Subcutaneous abdominal adipose tissue (tissue), 5 donors: ENCODE data around the gene MSLN.
A peak's percentile ranks its signal among the peaks of the same experiment; 100 is the strongest.
"Not testable (repeated sequence)": the region's sequence is repeated elsewhere in the genome, so short reads cannot be mapped to it uniquely, and the experiment has no call there.

Source experiments
- H3K27ac ChIP-seq: one replicate; pipeline ENCODE4 v1.7.0; 2013; ENCODE audit warnings: low read depth, mild to moderate bottlenecking, inconsistent platforms, low read length, moderate library complexity
- H3K27me3 ChIP-seq, 5 donors: one replicate each; pipeline ENCODE4 v1.7.0; 2013; ENCODE audit warnings: low read length in 5 of 5, inconsistent platforms in 1 of 5; ENCODE audit not compliant: control insufficient read depth in 5 of 5, insufficient read depth in 4 of 5
- H3K36me3 ChIP-seq, 5 donors: one replicate each; pipeline ENCODE4 v1.7.0; 2013; ENCODE audit warnings: low read length in 5 of 5; ENCODE audit not compliant: control insufficient read depth in 5 of 5, insufficient read depth in 5 of 5
- H3K4me1 ChIP-seq, 5 donors: one replicate each; pipeline ENCODE4 v1.7.0; 2013; ENCODE audit warnings: low read length in 5 of 5, mild to moderate bottlenecking in 3 of 5, moderate library complexity in 1 of 5; ENCODE audit not compliant: control insufficient read depth in 5 of 5, insufficient read depth in 5 of 5
- H3K4me3 ChIP-seq, 5 donors: one replicate each; pipeline ENCODE4 v1.7.0; 2013; ENCODE audit warnings: low read length in 5 of 5, low read depth in 1 of 5
- H3K9ac ChIP-seq, 5 donors: one replicate each; pipeline ENCODE4 v1.7.0; 2013; ENCODE audit warnings: low read length in 5 of 5, mild to moderate bottlenecking in 4 of 5, moderate library complexity in 3 of 5
- H3K9me3 ChIP-seq, 5 donors: one replicate each; pipeline ENCODE4 v1.7.0; 2013; ENCODE audit warnings: low read length in 5 of 5; ENCODE audit not compliant: control insufficient read depth in 5 of 5
- donor health status: healthy.
- donor health status: healthy.
- donor health status: healthy.
- donor health status: healthy.
- donor health status: healthy.

Gene MSLN

DNA sequence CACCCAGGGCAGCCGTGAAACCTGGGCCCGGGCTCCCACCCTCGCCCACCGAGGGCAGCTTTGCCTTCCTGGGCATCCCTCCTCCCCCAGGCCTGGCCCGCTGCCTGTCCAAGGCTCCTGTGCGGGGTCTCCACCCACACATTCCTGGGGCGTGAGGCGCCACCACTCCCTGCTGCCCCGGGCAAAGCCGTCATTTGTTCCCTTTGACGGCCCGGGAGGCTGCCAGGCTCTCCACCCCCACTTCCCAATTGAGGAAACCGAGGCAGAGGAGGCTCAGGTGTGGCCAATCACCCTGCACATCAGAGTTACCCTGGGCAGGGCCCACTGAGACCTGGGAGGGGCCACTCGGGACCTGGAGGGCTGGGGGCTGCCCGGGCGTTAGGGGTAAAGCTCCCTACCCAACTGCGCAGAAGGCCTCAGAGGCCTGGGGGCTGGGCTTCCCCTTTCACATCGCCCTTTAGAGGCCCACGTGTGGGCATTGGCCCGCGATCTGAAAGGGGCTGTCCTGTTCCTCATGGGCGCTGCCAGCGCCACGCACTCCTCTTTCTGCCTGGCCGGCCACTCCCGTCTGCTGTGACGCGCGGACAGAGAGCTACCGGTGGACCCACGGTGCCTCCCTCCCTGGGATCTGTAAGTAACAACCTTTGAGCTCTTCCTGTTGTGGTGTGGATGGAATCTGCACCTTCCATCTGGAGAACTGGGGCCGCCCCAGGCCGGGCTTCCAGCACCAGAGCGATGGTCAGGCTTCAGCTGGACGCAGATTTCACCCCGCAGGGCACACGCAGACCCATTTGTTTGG is at the start of gene MSLN:
MSLN (plus strand) TSS at position 190 of the 799 bp plus-strand sequence. CDS start 1,947 bp downstream, outside the sequence.
- no peak within 1 kb of the TSS for H3K9ac ChIP-seq
- peaks cover 9 to 28% (median 18%) of the 10 kb centered on the region in 5 donors for H3K27me3 ChIP-seq
- H3K36me3 ChIP-seq = no peaks in the 10 kb centered on the region
- H3K4me1 ChIP-seq = no peaks in the 10 kb centered on the region
- peaks cover 0 to 5% (median 0%) of the 10 kb centered on the region in 5 donors for H3K9me3 ChIP-seq
- no peak within 1 kb of the TSS for H3K27ac ChIP-seq
- no peak within 1 kb of the TSS for H3K4me3 ChIP-seq

DNA sequence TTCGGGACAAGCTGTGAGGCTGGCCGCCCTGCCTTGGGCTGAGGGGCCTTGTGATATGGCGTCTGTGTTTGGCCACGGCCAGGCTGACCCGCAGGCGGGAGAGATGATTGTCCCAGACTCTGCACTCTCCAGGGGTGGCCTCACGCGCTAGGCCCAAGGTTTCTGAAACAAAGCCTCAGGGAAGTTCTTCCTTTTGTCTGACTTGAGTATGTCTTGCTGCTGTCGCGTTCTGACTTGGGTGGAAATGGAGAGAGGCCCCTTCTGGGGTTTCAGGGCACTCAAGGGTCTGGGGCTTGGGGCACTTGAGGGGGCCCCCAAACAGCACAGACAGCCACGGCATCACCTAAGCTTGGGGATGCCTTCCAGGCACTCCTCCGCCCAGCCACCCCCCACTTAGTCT is 49.5 kb upstream of the MSLN start:
- Histone ChIP-seq H3K4me1 (peaks cover 0 to 24% (median 13%) of the 10 kb centered on the region in 5 donors), H3K9me3 (no peaks in the 10 kb centered on the region), H3K9ac (no peak overlapping the region), H3K4me3 (no peak overlapping the region), H3K27ac (no peak overlapping the region), H3K36me3 (no peaks in the 10 kb centered on the region), H3K27me3 (peaks cover 47 to 55% (median 52%) of the 10 kb centered on the region in 5 donors)

DNA sequence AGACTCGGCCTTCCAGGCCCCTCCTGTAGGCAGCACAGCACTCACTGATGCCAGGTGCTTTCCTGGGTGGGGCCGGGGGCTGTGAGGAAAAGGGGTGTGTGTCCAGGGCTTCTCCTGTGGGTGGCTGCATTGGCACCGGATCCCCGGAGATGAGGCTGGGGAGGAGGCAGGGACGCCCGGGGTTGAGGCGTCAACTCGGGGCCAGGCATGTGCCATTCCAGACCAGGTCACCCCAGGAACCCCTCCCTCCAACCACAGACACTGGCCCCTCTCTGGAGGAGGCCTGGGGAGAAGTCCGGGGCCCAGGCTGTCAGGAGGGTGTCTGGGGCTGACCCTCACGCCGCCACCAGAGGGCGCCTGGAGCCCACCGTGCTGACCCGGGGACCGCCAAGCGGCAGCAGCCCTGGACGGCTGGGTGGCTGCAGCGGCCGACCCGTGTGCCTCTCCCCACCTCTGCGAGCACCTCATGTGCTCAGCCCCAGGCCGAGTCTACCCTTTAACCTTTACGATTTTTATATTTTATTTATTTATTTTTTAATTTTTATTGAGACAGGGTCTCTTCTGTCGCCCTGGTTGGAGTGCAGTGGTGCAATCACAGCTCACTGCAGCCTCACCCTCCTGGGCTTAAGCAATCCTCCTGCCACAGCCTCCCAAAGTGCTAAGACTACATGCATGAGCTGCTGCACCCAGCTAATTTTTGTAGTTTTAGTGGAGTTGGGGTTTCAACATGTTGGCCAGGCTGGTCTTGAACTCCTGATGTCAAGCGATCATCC is 48.8 kb upstream of the MSLN start:
- H3K9me3 ChIP-seq = no peaks in the 10 kb centered on the region
- no peak overlapping the region for H3K27ac ChIP-seq
- peaks cover 45 to 52% (median 52%) of the 10 kb centered on the region in 5 donors for H3K27me3 ChIP-seq
- H3K4me3 ChIP-seq = no peak overlapping the region
- H3K36me3 ChIP-seq = no peaks in the 10 kb centered on the region
- peaks cover 0 to 25% (median 17%) of the 10 kb centered on the region in 5 donors for H3K4me1 ChIP-seq
- no peak overlapping the region for H3K9ac ChIP-seq

DNA sequence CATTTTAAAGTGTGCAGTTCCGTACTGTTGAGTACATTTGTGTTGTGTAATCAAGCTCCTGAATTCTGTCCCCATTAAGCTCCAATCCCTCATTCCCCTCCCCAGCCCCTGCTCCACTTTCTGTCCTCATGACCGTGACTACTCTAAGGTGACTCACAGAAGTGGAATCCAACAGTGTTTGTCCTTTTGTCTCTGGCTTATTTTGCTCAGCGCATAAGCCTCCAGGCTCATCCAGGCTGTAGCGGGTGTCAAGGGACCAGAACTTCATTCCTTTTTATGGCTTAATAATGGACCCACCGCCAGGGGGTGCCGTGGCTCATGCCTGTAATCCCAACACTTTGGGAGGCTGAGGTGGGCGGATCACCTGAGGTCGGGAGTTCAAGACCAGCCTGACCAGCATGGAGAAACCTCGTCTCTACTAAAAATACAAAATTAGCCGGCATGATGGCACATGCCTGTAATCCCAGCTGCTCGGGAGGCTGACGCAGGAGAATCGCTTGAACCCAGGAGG is 47.7 kb upstream of the MSLN start:
- H3K9me3 ChIP-seq, H3K4me3 ChIP-seq, H3K9ac ChIP-seq, H3K27ac ChIP-seq, H3K36me3 ChIP-seq: not testable (repeated sequence)
- Histone ChIP-seq H3K4me1 (peaks cover 0 to 25% (median 17%) of the 10 kb centered on the region in 5 donors), H3K27me3 (peaks cover 37 to 45% (median 43%) of the 10 kb centered on the region in 5 donors)

DNA sequence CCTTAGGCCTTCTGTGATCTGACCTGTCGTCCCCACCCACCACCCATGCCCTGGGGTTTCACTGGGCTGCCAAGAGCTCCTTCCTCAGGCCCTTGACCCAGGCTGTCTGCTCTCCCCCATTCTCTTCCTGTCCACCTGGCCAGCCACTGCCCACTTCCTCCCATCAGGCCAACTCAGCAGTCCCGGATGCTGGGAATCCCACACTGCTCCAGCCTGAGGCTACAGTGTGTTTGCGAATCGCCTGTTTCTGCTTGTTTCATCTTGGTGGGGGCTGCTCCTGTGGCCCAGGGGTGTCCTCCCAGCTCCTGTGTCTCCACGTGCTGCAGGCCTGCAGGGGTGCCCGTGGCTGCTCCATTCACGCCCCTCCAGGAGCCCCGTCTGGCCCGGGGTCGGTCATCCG is 46.5 kb upstream of the MSLN start:
- Histone ChIP-seq H3K36me3 (no peaks in the 10 kb centered on the region), H3K4me3 (no peak overlapping the region), H3K27me3 (peaks cover 25 to 36% (median 30%) of the 10 kb centered on the region in 5 donors), H3K9ac (no peak overlapping the region), H3K4me1 (peaks cover 0 to 25% (median 17%) of the 10 kb centered on the region in 5 donors), H3K27ac (no peak overlapping the region), H3K9me3 (no peaks in the 10 kb centered on the region)

DNA sequence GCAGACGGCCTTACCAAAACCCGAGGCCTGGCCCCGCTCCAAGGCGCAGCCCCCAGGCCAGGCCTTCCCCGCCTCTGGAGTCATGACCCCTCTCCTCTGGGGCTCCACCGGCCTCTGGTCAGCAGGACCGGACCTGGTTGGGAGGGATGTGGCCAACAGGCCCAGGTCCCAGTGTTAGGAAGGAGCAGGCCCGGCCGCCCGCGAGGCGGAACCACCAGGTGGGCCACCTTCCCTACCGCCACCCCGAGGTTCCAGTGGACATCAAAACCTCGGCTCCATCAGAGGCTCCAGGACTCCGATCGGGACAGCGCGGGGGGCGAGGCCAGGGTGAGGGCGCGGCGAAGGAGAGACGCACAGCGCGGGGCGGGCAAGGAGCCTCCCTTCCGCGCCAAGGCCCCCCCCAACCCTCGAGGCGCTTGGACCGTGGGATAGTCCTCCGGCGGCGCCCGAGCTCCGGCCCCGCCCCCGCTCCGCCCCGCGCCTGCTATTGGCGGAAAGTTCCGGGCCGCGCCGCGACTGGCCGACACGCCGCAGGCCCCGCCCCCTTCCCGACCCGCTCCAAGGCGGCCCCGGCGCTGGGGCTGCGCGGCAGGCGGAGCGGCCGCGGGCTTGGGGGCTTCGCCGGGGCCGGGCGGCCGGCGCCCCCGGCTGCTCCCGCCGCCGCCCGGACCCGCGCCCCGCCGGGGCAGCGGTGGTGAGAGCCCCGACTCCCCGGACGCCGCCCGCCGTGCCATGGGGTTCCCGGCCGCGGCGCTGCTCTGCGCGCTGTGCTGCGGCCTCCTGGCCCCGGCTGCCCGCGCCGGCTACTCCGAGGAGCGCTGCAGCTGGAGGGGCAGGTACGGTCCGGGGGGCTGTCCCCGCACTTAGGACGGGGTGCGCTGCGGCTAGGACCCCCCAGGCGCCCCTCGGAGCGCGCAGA is 45.7 kb upstream of the MSLN start, which contains the start of gene METRN:
METRN (plus strand) TSS at position 561 of the 919 bp plus-strand sequence; CDS start at position 733, 172 bp downstream.
- Histone ChIP-seq H3K4me3 (peak within 1 kb of the TSS in 4 of 5 donors; percentile 56 to 78 (median 70)), H3K4me1 (peaks cover 0 to 28% (median 19%) of the 10 kb centered on the region in 5 donors), H3K27me3 (peaks cover 18 to 28% (median 22%) of the 10 kb centered on the region in 5 donors), H3K27ac (no peak within 1 kb of the TSS), H3K9me3 (no peaks in the 10 kb centered on the region), H3K9ac (peak within 1 kb of the TSS in 3 of 5 donors; percentile 21 to 59 (median 56)), H3K36me3 (no peaks in the 10 kb centered on the region)

DNA sequence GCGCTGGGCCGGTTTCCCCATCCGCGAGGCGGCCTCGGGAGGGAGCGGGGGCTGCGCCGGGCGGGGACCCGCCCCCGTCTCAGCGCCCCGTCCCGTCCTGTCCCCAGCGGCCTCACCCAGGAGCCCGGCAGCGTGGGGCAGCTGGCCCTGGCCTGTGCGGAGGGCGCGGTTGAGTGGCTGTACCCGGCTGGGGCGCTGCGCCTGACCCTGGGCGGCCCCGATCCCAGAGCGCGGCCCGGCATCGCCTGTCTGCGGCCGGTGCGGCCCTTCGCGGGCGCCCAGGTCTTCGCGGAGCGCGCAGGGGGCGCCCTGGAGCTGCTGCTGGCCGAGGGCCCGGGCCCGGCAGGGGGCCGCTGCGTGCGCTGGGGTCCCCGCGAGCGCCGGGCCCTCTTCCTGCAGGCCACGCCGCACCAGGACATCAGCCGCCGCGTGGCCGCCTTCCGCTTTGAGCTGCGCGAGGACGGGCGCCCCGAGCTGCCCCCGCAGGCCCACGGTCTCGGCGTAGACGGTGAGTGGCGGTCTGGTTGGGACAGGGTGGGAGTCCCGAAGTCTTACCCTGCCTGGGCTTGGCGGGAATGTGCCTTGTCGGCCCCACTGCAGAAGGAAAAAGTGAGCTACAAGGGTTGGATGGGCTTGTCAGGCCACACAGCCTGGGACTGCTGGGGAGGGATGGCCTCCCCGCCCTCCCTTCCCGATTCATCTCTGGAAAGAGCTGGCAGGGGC is 44.9 kb upstream of the MSLN start:
- H3K4me1 ChIP-seq = peaks cover 0 to 36% (median 27%) of the 10 kb centered on the region in 5 donors
- H3K4me3 ChIP-seq = peak overlapping the region in 4 of 5 donors; percentile 56 to 78 (median 70)
- peaks cover 11 to 22% (median 14%) of the 10 kb centered on the region in 5 donors for H3K27me3 ChIP-seq
- no peaks in the 10 kb centered on the region for H3K9me3 ChIP-seq
- H3K27ac ChIP-seq = no peak overlapping the region
- no peaks in the 10 kb centered on the region for H3K36me3 ChIP-seq
- peak overlapping the region in 3 of 5 donors; percentile 21 to 59 (median 56) for H3K9ac ChIP-seq

DNA sequence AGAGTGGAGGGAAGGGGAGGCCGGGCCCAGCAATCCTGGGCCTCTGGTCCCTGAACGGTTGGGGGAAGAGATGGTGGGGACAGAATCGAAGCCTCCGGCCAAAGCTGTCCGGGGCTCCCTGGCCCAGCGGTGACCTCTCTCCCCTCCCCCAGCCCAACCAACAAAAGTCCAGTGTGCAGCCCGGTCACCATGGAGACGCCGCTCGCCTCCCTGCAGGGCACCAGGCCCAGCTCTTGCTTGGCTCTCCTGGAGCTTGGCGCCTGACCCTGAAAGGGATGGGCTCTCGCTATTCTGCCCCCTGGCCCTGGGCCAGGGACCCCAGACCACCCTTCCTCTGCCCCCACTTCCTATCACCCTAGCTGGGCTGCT is 44.4 kb upstream of the MSLN start:
- Histone ChIP-seq H3K4me1 (peaks cover 0 to 41% (median 29%) of the 10 kb centered on the region in 5 donors), H3K9me3 (no peaks in the 10 kb centered on the region), H3K36me3 (no peaks in the 10 kb centered on the region), H3K27ac (no peak overlapping the region), H3K9ac (peak overlapping the region in 4 of 5 donors; percentile 10 to 59 (median 29)), H3K27me3 (peaks cover 6 to 16% (median 9%) of the 10 kb centered on the region in 5 donors), H3K4me3 (peak overlapping the region in 3 of 5 donors; percentile 10 to 78 (median 68))
